Fibroblast of lung (primary cell): Measurements from ENCODE around the gene ZNF559. TPM values are rescaled to one million over a fixed set of nuclear protein-coding genes. Genes with fewer than 3 reads are reported as not detected.
"Not testable (repeated sequence)": the region's sequence is repeated elsewhere in the genome, so short reads cannot be mapped to it uniquely, and the experiment has no call there.

ENCODE experiments used
- DNase-seq, 2 donors: peaks; one replicate each; pipeline versions ENCODE4 v3.0.0 to v3.0.0-alpha.2; 2010; ENCODE audit warnings: low read depth in 2 of 2
- H2AFZ ChIP-seq: 2 replicates; pipeline ENCODE4 v1.5.1; 2012; ENCODE audit warnings: low read length, control low read depth, inconsistent platforms
- H3K27ac ChIP-seq: 2 replicates; pipeline ENCODE4 v1.5.1; 2011; ENCODE audit warnings: low read length, control low read depth; ENCODE audit not compliant: insufficient read depth
- H3K27me3 ChIP-seq: 2 replicates; pipeline ENCODE4 v1.5.1; 2011; ENCODE audit warnings: mild to moderate bottlenecking, low read length; ENCODE audit not compliant: control insufficient read depth, insufficient read depth
- H3K36me3 ChIP-seq: 2 replicates; pipeline ENCODE4 v1.5.1; 2011; ENCODE audit warnings: low read length; ENCODE audit not compliant: control insufficient read depth, insufficient read depth
- H3K4me1 ChIP-seq: 2 replicates; pipeline ENCODE4 v1.5.1; 2011; ENCODE audit warnings: low read length; ENCODE audit not compliant: control insufficient read depth, insufficient read depth; ENCODE audit errors: extremely low read depth
- H3K4me2 ChIP-seq: 2 replicates; pipeline ENCODE4 v1.5.1; 2011; ENCODE audit warnings: low read length, control low read depth; ENCODE audit not compliant: insufficient read depth; ENCODE audit errors: extremely low read depth
- H3K4me3 ChIP-seq, 4 experiments: fragments of 200-600 bp in 1 of 4; sonication (generic) in 1 of 4; replicated peaks in 1 of 4; 2 replicates each; pipeline ENCODE4 v1.5.1; 2011 to 2016; ENCODE audit warnings: low read length in 4 of 4, low read depth in 3 of 4, mild to moderate bottlenecking in 3 of 4, control low read depth in 2 of 4, inconsistent platforms in 1 of 4, mixed read lengths in 1 of 4; ENCODE audit not compliant: insufficient read depth in 1 of 4; ENCODE audit errors: control extremely low read depth in 1 of 4
- H3K79me2 ChIP-seq: 2 replicates; pipeline ENCODE4 v1.5.1; 2012; ENCODE audit warnings: mild to moderate bottlenecking, low read length, inconsistent platforms; ENCODE audit not compliant: control insufficient read depth, insufficient read depth
- H3K9ac ChIP-seq: 2 replicates; pipeline ENCODE4 v1.5.1; 2011; ENCODE audit warnings: mild to moderate bottlenecking, low read length, control low read depth; ENCODE audit not compliant: insufficient read depth
- H3K9me3 ChIP-seq: 2 replicates; pipeline ENCODE4 v1.5.1; 2012; ENCODE audit warnings: low read depth, low read length; ENCODE audit not compliant: control insufficient read depth, insufficient read depth
- H4K20me1 ChIP-seq: 2 replicates; pipeline ENCODE4 v1.5.1; 2011; ENCODE audit warnings: low read length; ENCODE audit not compliant: control insufficient read depth, insufficient read depth; ENCODE audit errors: extremely low read depth
- CTCF ChIP-seq, 2 donors: IDR thresholded peaks in 1 of 2; conservative IDR thresholded peaks in 1 of 2; 1 replicate in 1 of 2; 2 replicates in 1 of 2; pipeline ENCODE4 v1.5.1; 2011 to 2012; ENCODE audit warnings: low read length in 2 of 2, control low read depth in 1 of 2, inconsistent platforms in 1 of 2, low read depth in 1 of 2, mild to moderate bottlenecking in 1 of 2
- EZH2 ChIP-seq: IDR thresholded peaks from 2 replicates; pipeline ENCODE4 v1.5.1; 2012; ENCODE audit warnings: low read length, control low read depth, mild to moderate bottlenecking; ENCODE audit errors: missing control alignments
- polyA minus RNA-seq: library from RNA; depleted of rRNA, polyadenylated mRNA; stranded (reverse); fragments of >200 nt; gene quantifications from 2 replicates; pipeline ENCODE4 v1.2.3, GENCODE V29; 2011; ENCODE audit warnings: low replicate concordance
- polyA plus RNA-seq, 2 donors: library from polyadenylated mRNA; depleted of rRNA in 1 of 2; stranded (reverse) in 1 of 2; unstranded in 1 of 2; fragments of >200 nt; gene quantifications; 2 replicates each; pipeline ENCODE4 v1.2.1, GENCODE V29; 2011 to 2012; ENCODE audit warnings: missing spikeins in 1 of 2
- total RNA-seq: library from RNA; depleted of rRNA; stranded (reverse); fragments of >200 nt; gene quantifications from 2 replicates; pipeline ENCODE4 v1.2.1, GENCODE V29; 2014

Gene ZNF559
- total RNA-seq (14.4 and 19.8 TPM in 2 replicates), polyA plus RNA-seq (10.2 and 15.6 TPM in 2 replicates), polyA minus RNA-seq (0.19 and 4.9 TPM in 2 replicates)
- 8.4 and 11.9 TPM in 2 replicates for polyA plus RNA-seq (2012)

GRCh38 chr19:9323919-9324583 lies at the start of gene ZNF559:
Gene ZNF559 (plus strand): TSS chr19:9324179. CDS start chr19:9338550, 14,371 bp downstream.
- peak within 1 kb of the TSS; percentile 99 for H2AFZ ChIP-seq
- peak within 1 kb of the TSS; percentile 70 for H3K27ac ChIP-seq
- H3K9ac ChIP-seq, result peak within 1 kb of the TSS; percentile 66
- peak within 1 kb of the TSS; percentile 70 to 88 (median 71) for H3K4me3 ChIP-seq
- no peaks in the 10 kb centered on the region for H3K9me3 ChIP-seq
- H3K27me3 ChIP-seq, result no peaks in the 10 kb centered on the region
- H3K4me2 ChIP-seq, result peak within 1 kb of the TSS; percentile 83
- H3K4me1 ChIP-seq, result no peaks in the 10 kb centered on the region
- peak; percentile 94 to 96 for DNase-seq
- no peaks in the 10 kb centered on the region for H3K36me3 ChIP-seq
- TF ChIP-seq CTCF (conservative IDR thresholded peaks at IDR 0.05 in 1 of 2, IDR thresholded peaks at IDR 0.05 in 1 of 2; ENCODE audit: low read depth in 1 of 2, low read length in 2 of 2) (peak; percentile 11 to 38), EZH2 (no peak)
- H3K79me2 ChIP-seq, result no peaks in the 10 kb centered on the region
- H4K20me1 ChIP-seq, result no peaks in the 10 kb centered on the region

DNA sequence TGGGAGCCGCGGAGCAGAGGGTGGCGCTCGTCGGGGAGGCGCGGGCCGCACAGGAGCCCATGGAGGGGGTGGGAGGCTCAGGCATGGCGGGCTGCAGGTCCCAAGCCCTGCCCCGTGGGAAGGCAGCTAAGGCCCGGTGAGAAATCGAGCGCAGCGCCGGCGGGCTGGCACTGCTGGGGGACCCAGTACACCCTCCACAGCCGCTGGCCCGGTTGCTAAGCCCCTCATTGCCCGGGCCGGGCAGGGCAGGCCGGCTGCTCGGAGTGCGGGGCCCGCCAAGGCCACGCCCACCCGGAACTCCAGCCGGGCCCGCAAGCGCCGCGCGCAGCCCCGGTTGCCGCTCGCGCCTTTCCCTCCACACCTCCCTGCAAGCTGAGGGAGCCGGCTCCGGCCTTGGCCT lies 40.5 kb upstream of the ZNF559 start:
- not testable (repeated sequence) for H3K79me2 ChIP-seq, H4K20me1 ChIP-seq, DNase-seq, H3K4me2 ChIP-seq, H3K27ac ChIP-seq, H3K27me3 ChIP-seq, H3K4me3 ChIP-seq, H3K36me3 ChIP-seq, H3K9ac ChIP-seq, H3K9me3 ChIP-seq, H3K4me1 ChIP-seq, H2AFZ ChIP-seq

- Histone ChIP-seq H3K4me3 (no peak overlapping the region), H3K4me1 (no peaks in the 10 kb centered on the region), H4K20me1 (no peaks in the 10 kb centered on the region), H3K4me2 (no peak overlapping the region), H3K27me3 (no peaks in the 10 kb centered on the region), H2AFZ (no peak overlapping the region), H3K36me3 (no peaks in the 10 kb centered on the region), H3K79me2 (no peaks in the 10 kb centered on the region), H3K9ac (no peak overlapping the region), H3K27ac (no peak overlapping the region), H3K9me3 (no peaks in the 10 kb centered on the region)
- DNase-seq, result no peak
- TF ChIP-seq EZH2, result no peak
- TF ChIP-seq CTCF (conservative IDR thresholded peaks at IDR 0.05 in 1 of 2, IDR thresholded peaks at IDR 0.05 in 1 of 2; ENCODE audit: low read depth in 1 of 2, low read length in 2 of 2), result no peak
Measured at GRCh38 chr19:9289231-9289884, 34.6 kb upstream of the ZNF559 start.
